ENCODE measurements around the gene ZNF135.

GRCh38 chr19:58096884-58097283, 37.8 kb downstream of the ZNF135 start:
- TF ChIP-seq CTCF (conservative IDR thresholded peaks at IDR 0.05 in 1 of 2, IDR thresholded peaks at IDR 0.05 in 1 of 2; ENCODE audit: extremely low read depth in 1 of 2, insufficient read depth in 1 of 2, low read depth in 1 of 2, low read length in 2 of 2): no peak
- TF ChIP-seq EZH2 (IDR thresholded peaks at IDR 0.05; ENCODE audit: borderline replicate concordance, low read length): no peak

Data from mammary epithelial cell (primary cell).